ENCODE data around the gene LRRTM4. TPM values are rescaled to one million over a fixed set of nuclear protein-coding genes. Genes with fewer than 3 reads are reported as not detected.

Gene LRRTM4
- polyA plus RNA-seq, 1 donor from 2014 or later, result 37.1 TPM

DNA sequence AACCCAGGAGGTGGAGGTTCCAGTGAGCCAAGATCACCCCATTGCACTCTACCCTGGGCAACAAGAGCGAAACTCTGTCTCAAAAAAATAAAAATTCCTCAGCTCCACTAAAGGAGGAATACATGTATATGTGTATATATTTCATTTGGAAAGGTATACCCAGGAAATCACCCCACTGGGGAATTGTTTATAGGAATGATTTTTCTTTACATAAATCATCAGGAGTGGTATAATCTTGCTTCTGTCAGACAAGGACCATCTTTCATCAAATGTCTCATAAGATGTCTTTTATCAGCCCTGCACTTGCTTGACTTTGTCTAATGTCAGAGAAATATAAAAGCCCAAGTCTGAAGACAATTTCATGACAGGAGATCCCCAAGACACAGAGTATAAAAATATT is 709.1 kb downstream of the LRRTM4 start:
- Histone ChIP-seq H4K20me1 (ENCODE audit: insufficient read depth) (no peaks in the 10 kb centered on the region), H3K27ac (ENCODE audit: low read length) (peak overlapping the region; percentile 48), H3K9me2 (ENCODE audit: insufficient read depth, low read length) (no peaks in the 10 kb centered on the region), H3K4me2 (ENCODE audit: low read length) (no peak overlapping the region), H3F3A (ENCODE audit: insufficient read depth, low read length, poor library complexity, severe bottlenecking) (no peaks in the 10 kb centered on the region), H3K9ac (ENCODE audit: low read length) (no peak overlapping the region), H3K4me3 (ENCODE audit: low read length) (no peak overlapping the region), H3K27me3 (ENCODE audit: insufficient read depth, low read depth, low read length) (no peaks in the 10 kb centered on the region), H3K9me3 (ENCODE audit: low read length) (no peaks in the 10 kb centered on the region), H3K79me2 (replicated peaks; ENCODE audit: insufficient read depth, low read length) (no peaks in the 10 kb centered on the region), H2AFZ (ENCODE audit: low read depth, low read length) (no peak overlapping the region), H3K36me3 (ENCODE audit: insufficient read depth, low read length) (no peaks in the 10 kb centered on the region)
- peak; percentile 67 for TF ChIP-seq EP300 (conservative IDR thresholded peaks at IDR 0.05; ENCODE audit: poor library complexity, severe bottlenecking)
- TF ChIP-seq, protein P1, sequence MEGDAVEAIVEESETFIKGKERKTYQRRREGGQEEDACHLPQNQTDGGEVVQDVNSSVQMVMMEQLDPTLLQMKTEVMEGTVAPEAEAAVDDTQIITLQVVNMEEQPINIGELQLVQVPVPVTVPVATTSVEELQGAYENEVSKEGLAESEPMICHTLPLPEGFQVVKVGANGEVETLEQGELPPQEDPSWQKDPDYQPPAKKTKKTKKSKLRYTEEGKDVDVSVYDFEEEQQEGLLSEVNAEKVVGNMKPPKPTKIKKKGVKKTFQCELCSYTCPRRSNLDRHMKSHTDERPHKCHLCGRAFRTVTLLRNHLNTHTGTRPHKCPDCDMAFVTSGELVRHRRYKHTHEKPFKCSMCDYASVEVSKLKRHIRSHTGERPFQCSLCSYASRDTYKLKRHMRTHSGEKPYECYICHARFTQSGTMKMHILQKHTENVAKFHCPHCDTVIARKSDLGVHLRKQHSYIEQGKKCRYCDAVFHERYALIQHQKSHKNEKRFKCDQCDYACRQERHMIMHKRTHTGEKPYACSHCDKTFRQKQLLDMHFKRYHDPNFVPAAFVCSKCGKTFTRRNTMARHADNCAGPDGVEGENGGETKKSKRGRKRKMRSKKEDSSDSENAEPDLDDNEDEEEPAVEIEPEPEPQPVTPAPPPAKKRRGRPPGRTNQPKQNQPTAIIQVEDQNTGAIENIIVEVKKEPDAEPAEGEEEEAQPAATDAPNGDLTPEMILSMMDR (IDR thresholded peaks at IDR 0.05; ENCODE audit: poor library complexity, severe bottlenecking), result no peak
- TF ChIP-seq TAF1 (IDR thresholded peaks at IDR 0.05; ENCODE audit: low read depth), result no peak
- TF ChIP-seq, protein P2, sequence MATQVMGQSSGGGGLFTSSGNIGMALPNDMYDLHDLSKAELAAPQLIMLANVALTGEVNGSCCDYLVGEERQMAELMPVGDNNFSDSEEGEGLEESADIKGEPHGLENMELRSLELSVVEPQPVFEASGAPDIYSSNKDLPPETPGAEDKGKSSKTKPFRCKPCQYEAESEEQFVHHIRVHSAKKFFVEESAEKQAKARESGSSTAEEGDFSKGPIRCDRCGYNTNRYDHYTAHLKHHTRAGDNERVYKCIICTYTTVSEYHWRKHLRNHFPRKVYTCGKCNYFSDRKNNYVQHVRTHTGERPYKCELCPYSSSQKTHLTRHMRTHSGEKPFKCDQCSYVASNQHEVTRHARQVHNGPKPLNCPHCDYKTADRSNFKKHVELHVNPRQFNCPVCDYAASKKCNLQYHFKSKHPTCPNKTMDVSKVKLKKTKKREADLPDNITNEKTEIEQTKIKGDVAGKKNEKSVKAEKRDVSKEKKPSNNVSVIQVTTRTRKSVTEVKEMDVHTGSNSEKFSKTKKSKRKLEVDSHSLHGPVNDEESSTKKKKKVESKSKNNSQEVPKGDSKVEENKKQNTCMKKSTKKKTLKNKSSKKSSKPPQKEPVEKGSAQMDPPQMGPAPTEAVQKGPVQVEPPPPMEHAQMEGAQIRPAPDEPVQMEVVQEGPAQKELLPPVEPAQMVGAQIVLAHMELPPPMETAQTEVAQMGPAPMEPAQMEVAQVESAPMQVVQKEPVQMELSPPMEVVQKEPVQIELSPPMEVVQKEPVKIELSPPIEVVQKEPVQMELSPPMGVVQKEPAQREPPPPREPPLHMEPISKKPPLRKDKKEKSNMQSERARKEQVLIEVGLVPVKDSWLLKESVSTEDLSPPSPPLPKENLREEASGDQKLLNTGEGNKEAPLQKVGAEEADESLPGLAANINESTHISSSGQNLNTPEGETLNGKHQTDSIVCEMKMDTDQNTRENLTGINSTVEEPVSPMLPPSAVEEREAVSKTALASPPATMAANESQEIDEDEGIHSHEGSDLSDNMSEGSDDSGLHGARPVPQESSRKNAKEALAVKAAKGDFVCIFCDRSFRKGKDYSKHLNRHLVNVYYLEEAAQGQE (IDR thresholded peaks at IDR 0.05; ENCODE audit: borderline replicate concordance), result peak; percentile 80
- TF ChIP-seq EZH2 (IDR thresholded peaks at IDR 0.05; ENCODE audit: borderline replicate concordance, insufficient read depth, low read length, poor library complexity, severe bottlenecking), result no peak
- no peak for TF ChIP-seq SMC3 (conservative IDR thresholded peaks at IDR 0.05; ENCODE audit: poor library complexity)
- no peak for TF ChIP-seq POLR2AphosphoS5 (IDR thresholded peaks at IDR 0.05)
- TF ChIP-seq MXI1 (conservative IDR thresholded peaks at IDR 0.05; ENCODE audit: poor library complexity, severe bottlenecking), result no peak
- TF ChIP-seq RAD21 (conservative IDR thresholded peaks at IDR 0.05), result no peak

DNA sequence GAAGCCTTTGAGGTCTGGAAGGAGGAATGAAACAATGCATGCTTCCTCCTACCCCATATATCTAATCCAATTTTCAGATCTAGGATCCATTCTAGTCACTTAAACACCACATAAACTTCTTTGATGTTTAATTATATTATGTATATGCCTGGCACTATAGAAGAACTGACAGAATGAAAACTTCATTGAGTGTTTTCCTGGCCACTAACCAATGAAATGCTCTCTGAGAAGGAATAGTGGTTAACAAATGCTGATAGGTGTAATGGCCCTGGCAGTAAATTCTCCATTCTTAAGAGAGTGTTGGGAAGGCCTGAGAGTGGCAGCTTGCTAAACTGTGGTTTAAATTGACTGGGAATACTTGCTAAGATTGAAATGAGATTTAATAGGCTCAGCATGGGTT is 710.0 kb downstream of the LRRTM4 start:
- Histone ChIP-seq H3K9ac (ENCODE audit: low read length) (no peak overlapping the region), H3K9me2 (ENCODE audit: insufficient read depth, low read length) (no peaks in the 10 kb centered on the region), H3F3A (ENCODE audit: insufficient read depth, low read length, poor library complexity, severe bottlenecking) (no peaks in the 10 kb centered on the region), H3K9me3 (ENCODE audit: low read length) (no peaks in the 10 kb centered on the region), H3K79me2 (replicated peaks; ENCODE audit: insufficient read depth, low read length) (no peaks in the 10 kb centered on the region), H3K36me3 (ENCODE audit: insufficient read depth, low read length) (no peaks in the 10 kb centered on the region), H3K4me3 (ENCODE audit: low read length) (no peak overlapping the region), H3K4me2 (ENCODE audit: low read length) (no peak overlapping the region), H4K20me1 (ENCODE audit: insufficient read depth) (no peaks in the 10 kb centered on the region), H3K27me3 (ENCODE audit: insufficient read depth, low read depth, low read length) (no peaks in the 10 kb centered on the region), H3K27ac (ENCODE audit: low read length) (peak overlapping the region; percentile 8), H2AFZ (ENCODE audit: low read depth, low read length) (no peak overlapping the region)
- TF ChIP-seq, protein P1 (IDR thresholded peaks at IDR 0.05; ENCODE audit: poor library complexity, severe bottlenecking), result no peak
- no peak for TF ChIP-seq EP300 (conservative IDR thresholded peaks at IDR 0.05; ENCODE audit: poor library complexity, severe bottlenecking)
- TF ChIP-seq SMC3 (conservative IDR thresholded peaks at IDR 0.05; ENCODE audit: poor library complexity), result no peak
- TF ChIP-seq, protein P2 (IDR thresholded peaks at IDR 0.05; ENCODE audit: borderline replicate concordance), result no peak
- TF ChIP-seq EZH2 (IDR thresholded peaks at IDR 0.05; ENCODE audit: borderline replicate concordance, insufficient read depth, low read length, poor library complexity, severe bottlenecking), result no peak
- TF ChIP-seq TAF1 (IDR thresholded peaks at IDR 0.05; ENCODE audit: low read depth), result no peak
- TF ChIP-seq POLR2AphosphoS5 (IDR thresholded peaks at IDR 0.05), result no peak
- no peak for TF ChIP-seq MXI1 (conservative IDR thresholded peaks at IDR 0.05; ENCODE audit: poor library complexity, severe bottlenecking)
- TF ChIP-seq RAD21 (conservative IDR thresholded peaks at IDR 0.05), result no peak
